Measurements from ENCODE around the gene CASP5. TPM values are rescaled to one million over a fixed set of nuclear protein-coding genes. Genes with fewer than 3 reads are reported as not detected.
A peak's percentile ranks its signal among the peaks of the same experiment; 100 is the strongest.

CASP5 gene
- total RNA-seq, 2 experiments from 2014 or later = not detected

DNA sequence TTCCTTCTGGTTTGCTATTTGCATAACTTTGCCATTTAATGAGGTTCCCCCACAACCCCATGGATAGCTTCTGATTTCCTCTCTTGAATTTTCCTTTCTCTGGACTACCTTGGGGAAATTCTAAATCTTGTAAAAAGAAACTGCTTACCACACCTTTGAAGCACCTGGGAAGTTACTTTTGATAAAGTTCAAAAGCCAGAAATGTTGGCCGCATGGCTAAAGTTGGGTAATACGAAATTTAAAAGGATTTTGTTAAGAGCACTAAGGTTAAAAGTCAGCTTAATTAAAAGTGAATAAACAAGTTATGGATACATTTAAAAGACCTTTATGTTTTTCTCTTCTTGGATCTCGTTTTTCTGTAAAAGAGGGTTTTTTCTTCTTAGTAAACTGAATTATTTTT is 60.1 kb downstream of the CASP5 start:
- H3K4me1 Mint-ChIP-seq (ENCODE audit: low read depth) = peaks cover 24% of the 10 kb centered on the region
- DNase-seq (no peak), ATAC-seq (no peak)
- ChIA-PET CTCF (interaction anchor here (1.7 kb wide), 1 partner anchor 16 kb away, joined by 5 read pairs; no protein-coding TSS in a partner anchor), POLR2A (no interaction called here)
- peaks cover 21% of the 10 kb centered on the region for H3K9me3 Mint-ChIP-seq (ENCODE audit: insufficient read depth)
- no peaks in the 10 kb centered on the region for H3K27me3 Mint-ChIP-seq (ENCODE audit: low read depth)
- H3K4me3 Mint-ChIP-seq = no peak overlapping the region
- no peak overlapping the region for H3K27ac Mint-ChIP-seq
- H3K36me3 Mint-ChIP-seq (ENCODE audit: low read depth) = peaks cover 77% of the 10 kb centered on the region

DNA sequence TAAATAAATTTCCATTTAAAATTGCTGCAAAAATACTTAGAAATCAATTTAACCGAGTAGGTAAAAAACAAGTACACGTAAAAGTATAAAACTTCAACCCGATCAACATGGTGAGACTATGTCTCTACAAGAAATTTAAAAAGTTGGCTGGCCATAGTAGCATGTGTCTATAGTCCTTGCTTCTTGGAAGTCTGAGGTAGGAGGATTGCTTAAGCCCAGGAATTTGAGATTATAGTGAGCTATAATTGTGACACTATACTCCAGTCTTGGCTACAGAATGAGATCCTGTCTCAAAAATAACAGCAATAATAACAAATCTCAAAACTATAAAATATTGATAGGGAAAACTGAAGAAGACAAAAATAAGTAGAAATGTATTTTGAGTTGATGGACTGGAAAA is 65.7 kb downstream of the CASP5 start:
- H3K36me3 Mint-ChIP-seq (ENCODE audit: low read depth) = peaks cover 79% of the 10 kb centered on the region

DNA sequence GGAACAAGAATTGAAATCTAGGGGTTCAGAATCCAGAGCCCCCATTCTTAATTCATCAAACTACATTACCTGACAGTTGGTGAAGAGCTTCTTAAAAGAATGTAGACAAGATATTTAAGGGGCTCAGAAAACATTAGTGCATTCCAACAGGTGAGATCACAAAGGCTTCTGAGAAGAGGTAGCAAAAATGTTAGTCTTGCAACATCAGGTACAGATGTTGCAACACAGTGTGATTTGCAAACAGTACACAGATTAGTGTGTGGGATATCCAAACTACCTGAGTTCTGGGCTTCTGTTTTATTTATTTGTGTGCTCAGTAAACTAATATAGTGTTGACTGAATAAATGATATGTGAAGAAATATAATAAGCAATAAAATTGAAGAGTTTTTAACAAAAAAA is 66.4 kb downstream of the CASP5 start:
- ChIA-PET POLR2A (no interaction called here), CTCF (no interaction called here)
- no peaks in the 10 kb centered on the region for H3K9me3 Mint-ChIP-seq (ENCODE audit: insufficient read depth)
- DNase-seq = no peak
- ATAC-seq = no peak
- no peaks in the 10 kb centered on the region for H3K27me3 Mint-ChIP-seq (ENCODE audit: low read depth)
- H3K4me3 Mint-ChIP-seq = no peak overlapping the region
- H3K4me1 Mint-ChIP-seq (ENCODE audit: low read depth) = peaks cover 12% of the 10 kb centered on the region
- no peak overlapping the region for H3K27ac Mint-ChIP-seq
- H3K36me3 Mint-ChIP-seq (ENCODE audit: low read depth) = peaks cover 79% of the 10 kb centered on the region

More for the DNA sequence above, 65.7 kb downstream of the CASP5 start:
- CTCF ChIA-PET = interaction anchor here (1.3 kb wide), 1 partner anchor 10 kb away, joined by 3 read pairs; the partner anchor contains the start of gene CASP4
- H3K4me3 Mint-ChIP-seq = no peak overlapping the region
- POLR2A ChIA-PET = no interaction called here
- no peak overlapping the region for H3K27ac Mint-ChIP-seq
- ATAC-seq (no peak), DNase-seq (no peak)
- H3K9me3 Mint-ChIP-seq (ENCODE audit: insufficient read depth) = no peaks in the 10 kb centered on the region
- H3K27me3 Mint-ChIP-seq (ENCODE audit: low read depth) = no peaks in the 10 kb centered on the region
- H3K4me1 Mint-ChIP-seq (ENCODE audit: low read depth) = peaks cover 12% of the 10 kb centered on the region

DNA sequence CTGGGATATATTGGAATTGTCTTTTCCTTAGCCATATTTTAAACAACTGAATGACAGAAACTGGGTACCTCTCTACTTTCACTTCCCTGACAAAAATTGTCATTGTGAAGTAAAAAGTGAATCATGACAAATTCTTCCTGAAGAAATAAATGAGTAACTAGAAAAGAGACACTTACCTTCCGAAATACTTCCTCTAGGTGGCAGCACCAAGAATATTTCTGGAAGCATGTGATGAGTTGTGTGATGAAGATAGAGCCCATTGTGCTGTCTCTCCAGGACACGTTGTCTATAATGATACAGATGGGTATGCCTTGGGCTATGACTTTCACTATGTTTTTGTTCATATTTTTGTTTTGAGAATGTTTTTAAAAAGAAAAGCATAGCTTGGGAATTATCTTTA is 76.1 kb downstream of the CASP5 start:
- POLR2A ChIA-PET = no interaction called here
- peak; percentile 54 for DNase-seq
- no peaks in the 10 kb centered on the region for H3K27me3 Mint-ChIP-seq (ENCODE audit: low read depth)
- no peak overlapping the region for H3K4me3 Mint-ChIP-seq
- no peaks in the 10 kb centered on the region for H3K9me3 Mint-ChIP-seq (ENCODE audit: insufficient read depth)
- CTCF ChIA-PET = interaction anchor here (0.8 to 2.2 kb wide), 11 partner anchors 8 to 54 kb away, joined by 3 to 14 read pairs (median 3); partner anchors contain the start of gene CASP4
- peak; percentile 68 for ATAC-seq
- peaks cover 91% of the 10 kb centered on the region for H3K36me3 Mint-ChIP-seq (ENCODE audit: low read depth)
- H3K27ac Mint-ChIP-seq = no peak overlapping the region
- peaks cover 13% of the 10 kb centered on the region for H3K4me1 Mint-ChIP-seq (ENCODE audit: low read depth)

Other genes with a start within 250 kb of the CASP5 start
- not detected for gene CASP12, start 124.7 kb downstream of the CASP5 start, total RNA-seq
- 100 to 1,000 TPM; 102 to 111 TPM for gene CASP4, start 54.6 kb downstream of the CASP5 start, total RNA-seq
- 10 to 100 TPM; 87.6 to 97.8 TPM for gene CASP1, start 12.0 kb upstream of the CASP5 start, total RNA-seq
- 10 to 100 TPM; 70.8 to 73.9 TPM for gene CARD16, start 22.2 kb upstream of the CASP5 start, total RNA-seq
- gene CARD18, start 116.6 kb upstream of the CASP5 start, total RNA-seq = not detected

All from activated CD8-positive, alpha-beta T cell treated with anti-CD3 and anti-CD28 coated beads, Interleukin-2, amount 10 ng/mL, durations not matched to agents 7 days and 5 days (primary cell).